Iris pigment epithelial cell (primary cell): ENCODE data around the gene BRD2.

Experiments used
- DNase-seq: peaks from one replicate; pipeline ENCODE4 v3.0.0-alpha.2; 2011; ENCODE audit warnings: low read depth

Gene BRD2

DNA sequence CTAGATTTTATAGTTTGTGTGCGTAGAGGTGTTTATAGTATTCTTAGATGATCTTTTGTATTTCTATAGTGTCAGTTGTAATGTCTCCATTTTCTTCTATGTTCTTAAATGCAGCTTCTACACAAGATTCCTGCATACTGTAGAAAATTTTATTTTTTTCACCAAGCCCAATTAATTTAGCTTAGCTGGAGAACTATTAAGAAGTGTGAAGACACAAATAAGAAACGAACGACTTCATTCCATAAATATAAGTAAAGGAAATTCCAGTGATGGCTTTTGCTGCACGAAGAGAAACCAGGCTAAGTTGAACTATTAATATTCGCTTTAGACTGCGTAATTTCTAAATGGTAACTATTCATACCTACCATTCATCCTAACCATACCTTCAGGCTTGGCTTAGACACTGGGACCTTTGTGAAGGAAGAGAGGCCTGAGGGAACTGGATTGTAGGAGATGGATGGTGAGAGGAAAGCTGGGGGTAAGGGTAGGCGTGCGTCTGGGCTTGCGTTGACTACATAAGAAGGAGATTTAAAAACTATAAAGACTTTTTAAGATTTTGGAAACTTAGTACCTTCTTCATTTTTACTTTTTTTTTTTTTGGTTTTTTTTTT is 25.1 kb downstream of the BRD2 start:
- DNase-seq = no peak

DNA sequence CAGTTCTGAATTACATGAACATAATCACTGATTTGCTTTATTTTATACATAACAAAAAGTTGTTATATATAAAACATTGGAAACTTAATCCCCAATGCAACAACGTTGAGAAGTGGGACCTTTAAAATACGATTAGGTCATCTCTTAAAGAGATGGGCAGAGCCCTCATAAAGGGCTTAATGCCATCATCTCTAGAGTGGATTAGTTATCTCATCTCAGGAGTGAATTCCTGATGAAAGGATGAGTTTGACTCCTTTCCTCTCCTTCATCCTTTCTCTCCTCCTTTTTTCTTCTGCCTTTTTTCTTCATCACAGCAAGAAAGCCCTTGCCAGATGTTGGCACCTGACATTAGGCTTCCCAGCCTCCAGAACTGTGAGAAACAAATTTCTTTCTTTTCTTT is 27.1 kb downstream of the BRD2 start:
- no peak for DNase-seq

DNA sequence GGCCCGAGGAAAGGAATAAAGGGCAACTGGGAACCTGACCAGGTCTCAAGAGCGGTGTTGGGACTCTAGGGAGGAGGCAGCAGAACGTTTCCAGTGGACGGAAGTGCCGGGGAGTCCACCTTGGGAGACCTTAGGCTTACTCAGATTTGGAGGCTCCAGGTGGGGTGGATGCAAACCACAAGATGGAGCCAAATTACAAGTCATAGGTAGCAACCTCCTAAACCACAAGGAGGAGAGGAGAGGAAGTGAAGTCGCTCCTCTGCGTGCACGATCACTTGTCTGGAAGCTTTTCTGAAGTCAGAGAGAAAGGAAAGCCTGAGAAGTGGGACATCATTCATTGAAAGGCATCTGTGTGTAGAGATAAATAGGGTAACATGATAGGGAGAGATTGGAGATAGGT is 31.7 kb downstream of the BRD2 start:
- DNase-seq = no peak

DNA sequence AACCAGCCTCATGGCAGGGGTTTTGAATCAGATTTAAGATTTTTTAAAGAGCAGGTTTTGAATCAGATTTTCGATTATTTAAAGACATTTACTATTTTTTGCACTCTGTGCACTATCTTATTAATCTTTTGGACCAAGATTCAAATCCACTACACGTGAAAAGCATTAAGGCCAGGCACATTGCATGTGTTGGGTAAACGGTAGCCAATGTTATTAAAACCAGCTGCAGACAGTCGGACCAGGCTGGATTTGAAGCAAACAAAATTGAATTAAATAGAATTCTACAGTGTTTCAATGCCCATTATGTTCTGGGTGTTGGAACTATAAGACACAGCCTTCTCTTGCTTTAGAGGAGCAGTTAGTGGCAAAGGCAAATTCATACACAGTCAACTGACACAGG is 33.3 kb downstream of the BRD2 start:
- no peak for DNase-seq

DNA sequence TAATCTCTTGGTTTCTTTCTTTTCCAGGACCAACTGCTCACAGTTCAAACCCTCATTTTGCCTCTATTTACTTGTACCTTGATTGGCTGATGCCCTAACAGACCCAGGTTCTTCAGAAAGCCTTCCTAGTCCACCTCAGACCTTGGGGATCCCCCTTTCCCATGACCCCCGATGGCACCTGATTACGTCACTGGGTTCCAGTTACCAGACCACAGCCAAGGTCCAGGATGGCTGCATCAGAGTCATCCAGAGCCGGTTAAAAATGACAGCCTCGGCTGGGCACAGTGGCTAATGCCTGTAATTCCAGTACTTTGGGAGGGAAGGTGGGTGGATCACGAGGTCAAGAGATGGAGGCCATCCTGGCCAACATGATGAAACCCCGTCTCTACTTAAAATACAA is 36.5 kb downstream of the BRD2 start:
- no peak for DNase-seq

DNA sequence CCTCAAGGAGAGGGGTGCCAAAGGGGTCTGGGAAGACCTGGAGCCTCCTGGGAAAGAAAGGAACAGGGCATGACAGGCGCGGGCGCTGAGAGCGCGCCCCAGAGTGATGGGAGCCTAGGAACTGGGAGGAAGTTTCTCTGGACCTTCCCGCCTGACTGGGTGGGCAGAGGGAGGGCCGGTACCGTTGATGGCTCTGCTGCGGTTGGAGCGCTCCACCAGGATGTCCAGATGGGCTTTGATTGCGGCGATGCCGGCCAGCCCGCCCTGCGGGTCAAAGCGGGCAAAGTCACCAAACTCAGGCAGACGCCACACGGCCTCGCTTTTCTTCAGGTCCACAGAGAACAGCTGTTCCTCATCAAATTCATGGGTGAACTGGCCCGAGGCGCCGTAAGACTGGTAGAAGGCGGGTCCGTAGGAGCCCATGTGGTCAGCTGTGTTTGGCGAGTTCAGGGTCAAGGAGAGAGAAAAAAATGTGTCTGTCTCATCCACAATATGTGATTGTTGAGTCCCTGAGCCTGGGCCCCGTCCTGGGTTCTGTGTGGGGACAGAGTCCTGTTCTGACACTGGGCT is 39.5 kb downstream of the BRD2 start:
- DNase-seq = no peak

DNA sequence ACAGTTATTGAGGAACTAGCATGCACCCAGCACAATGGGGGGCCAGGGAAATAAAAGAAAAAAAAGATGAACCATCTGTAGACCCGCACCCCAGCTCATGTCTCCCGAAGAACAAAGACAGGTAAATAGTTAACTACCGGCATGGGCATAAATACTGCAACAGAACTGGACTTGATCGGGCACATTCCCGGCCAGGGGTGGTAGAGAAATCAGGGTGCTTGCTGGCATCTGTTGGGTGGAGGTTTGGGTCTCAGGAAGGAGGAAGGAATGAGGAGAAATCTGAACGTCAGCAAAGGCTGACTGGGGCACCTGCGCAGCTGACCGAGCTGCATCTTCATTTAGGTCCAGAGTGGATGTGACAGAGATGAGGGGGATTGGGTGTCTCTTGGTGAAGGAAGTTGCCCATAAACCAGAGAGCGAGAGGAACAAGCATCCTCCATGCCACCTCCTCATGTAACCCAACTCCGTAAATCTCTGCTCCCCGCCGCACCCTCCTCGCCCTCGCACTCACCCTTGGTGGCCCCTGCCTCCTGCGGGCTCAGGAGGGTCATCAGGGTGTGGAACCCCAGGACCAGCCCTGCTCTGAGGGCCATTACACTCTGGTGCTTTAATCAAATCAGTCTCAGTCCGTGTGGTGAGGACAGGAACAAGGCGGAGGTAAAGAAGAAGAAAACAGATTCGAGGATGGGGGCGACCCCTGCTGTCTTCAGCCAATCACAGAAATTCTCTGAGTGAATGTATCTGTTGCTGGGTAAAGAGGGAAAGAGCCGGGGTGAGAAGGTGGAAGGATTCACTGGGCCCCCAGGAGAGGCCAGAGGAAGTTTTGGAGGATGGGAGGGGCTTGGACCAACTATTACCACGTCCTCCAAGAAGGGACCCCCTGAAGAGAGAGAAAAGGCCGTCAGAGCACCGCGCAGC is 40.8 kb downstream of the BRD2 start, which contains the start of gene HLA-DOA:
Gene HLA-DOA (minus strand): TSS at position 648 of the 918 bp plus-strand sequence.
- peak; percentile 20 for DNase-seq

DNA sequence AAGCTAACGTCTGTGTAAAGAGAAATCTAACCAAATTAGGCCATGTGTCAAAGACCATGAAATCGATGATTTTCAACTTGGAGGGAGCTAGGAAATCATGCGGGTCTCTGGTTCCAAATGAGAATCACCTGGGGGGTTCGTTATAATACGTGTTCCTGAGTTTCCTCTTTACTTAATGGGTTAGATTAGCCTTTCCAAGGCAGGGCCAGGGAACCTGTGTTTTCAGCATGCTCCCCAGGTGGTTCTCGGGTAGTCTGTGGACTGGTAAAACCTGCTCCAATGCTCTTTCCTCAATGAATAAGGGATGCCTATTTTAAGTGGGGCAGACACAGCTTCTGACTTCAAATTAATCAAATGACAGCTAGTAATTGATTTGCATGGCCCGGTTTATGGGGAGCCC is 42.0 kb downstream of the BRD2 start:
- DNase-seq = no peak

DNA sequence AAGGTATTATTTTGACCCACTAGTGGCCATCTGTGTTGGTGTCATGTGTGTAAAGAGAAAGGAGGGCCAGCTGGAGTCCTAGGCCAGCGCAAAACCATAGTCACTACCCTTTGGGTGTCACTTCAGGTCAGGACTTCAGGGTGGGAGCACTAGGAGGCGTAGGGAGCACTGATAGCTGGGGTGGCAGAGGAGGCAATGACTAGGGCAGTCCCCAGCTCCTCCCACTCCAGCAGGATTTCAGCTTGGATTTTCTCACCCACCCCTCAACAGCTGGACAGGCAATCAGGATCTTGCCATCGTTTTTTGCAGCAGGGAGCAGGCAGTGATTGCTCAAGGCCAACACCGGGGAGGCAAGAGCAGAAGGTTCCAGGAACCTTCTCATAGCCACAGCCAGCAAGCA is 45.2 kb downstream of the BRD2 start:
- DNase-seq = no peak

DNA sequence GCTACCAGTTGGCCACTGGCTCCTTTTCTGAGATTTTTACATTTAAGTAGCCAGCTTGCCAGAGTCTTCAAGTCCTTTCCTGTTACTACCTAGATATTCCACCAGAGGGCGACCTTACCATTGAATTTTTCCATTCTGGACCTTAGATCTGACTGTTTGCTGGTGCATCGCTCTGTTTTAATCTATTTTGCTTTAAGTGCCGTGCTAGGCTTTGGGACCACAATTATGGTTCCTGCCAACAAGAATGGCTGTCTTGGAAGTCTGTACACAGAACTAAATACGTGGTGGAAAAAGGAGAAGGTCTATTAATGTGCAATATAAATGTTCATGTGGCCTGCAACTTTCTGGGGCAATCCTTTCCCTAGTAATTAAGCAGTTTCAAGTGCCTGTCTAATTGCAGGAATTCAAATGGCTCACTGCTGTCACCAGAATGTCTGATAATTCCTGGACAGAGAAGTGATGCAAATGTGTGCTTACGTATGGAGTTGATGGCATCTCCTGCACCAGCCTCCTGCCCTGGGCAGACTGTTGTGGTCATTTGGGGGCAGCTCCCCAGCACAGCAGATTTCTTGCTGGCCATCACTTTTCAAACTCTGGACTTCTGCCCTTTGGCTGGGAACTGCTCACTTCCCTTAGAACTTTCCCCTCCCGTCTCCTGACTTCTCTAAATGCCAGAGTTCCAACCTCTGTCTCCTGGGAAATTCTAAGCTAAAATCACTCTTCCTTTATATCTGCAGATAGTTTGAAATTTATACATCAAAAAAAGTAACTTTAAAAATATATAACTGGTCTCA is 46.6 kb downstream of the BRD2 start:
- peak; percentile 84 for DNase-seq

DNA sequence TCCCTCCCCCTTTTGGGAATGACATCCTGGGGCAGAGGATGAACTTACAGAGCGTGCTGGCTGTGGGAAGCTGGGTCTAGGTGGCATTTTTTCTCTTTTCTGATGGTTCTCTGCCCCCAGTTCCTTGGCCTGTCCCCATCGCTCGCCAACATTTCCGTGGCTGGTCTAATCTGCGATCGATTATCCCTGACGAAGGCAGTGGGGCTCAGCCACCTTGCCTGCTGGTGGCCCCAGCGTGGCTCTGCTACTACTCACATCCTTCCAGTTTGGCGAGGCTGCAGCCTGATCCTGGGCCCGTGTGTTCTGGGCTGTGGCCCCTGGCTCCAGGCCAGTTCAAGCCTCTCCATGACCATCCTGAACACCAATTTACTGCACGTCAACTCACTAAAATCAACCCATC is 47.4 kb downstream of the BRD2 start:
- DNase-seq = no peak

DNA sequence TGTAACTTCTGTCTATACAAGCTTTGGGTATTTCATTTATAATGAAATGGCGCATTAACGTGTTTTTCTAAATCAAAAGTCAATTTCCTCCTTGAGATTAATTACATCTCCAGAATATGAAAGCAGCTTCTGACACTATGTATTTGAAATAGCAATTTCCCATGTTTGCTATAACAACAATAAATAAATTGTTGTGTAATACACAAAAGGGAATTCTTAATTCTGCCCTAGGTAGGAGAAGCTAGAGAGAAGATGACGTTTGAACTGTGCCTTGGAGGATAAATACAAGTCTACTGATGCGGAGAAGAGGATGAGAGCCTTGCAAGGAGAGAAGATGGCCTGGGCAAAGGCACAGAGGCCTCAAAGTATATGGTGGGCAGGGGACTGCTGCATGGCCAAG is 48.6 kb downstream of the BRD2 start:
- DNase-seq = no peak

DNA sequence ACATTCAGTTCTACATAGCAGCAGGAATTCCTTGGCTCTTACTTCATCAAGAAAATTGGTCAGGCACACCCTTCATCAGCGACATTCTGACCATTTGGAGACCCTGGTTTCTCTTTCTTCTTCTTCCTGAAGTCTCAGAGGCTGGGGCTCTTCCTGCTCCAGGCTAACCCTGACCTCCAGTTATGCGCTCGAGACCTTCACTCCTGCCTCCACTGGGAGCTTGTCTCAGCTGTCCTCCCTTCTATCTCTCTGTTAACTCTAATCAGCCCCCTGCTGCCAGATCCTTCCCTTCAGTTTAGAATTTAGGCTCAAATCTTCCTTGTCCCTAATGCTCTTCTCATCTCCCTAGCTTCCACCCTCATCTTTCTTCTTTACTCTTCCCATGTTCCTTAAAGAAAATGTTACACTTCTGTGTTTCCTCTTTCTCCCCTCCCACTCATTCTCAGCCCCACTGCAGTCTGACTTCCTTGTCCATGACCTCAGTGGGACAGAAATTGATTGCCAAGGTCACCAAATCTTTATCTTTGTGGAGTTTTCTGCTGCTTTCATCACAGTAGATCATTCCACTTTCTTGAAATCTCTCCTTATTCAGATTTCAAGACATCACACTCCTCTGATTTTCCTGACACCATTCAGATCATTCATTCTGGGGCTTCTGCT is 49.4 kb downstream of the BRD2 start:
- DNase-seq = no peak

DNA sequence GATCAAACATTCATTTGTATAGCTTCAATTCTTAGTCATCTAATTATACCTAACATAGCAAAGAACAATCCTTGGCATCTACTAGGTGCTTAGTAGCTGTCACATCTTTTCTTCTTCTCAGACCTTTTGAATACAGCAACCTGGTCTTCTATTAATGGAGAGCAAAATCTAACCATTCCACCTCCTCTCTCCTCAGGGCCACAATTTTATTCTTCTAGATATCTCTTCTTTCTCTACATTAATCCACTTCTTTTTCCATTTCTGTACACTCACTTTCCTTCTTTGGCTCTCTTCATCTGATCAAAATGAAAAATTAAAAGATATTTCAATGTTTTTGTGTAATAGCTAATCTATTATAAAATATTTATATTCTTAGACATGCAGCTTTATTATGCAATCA is 50.0 kb downstream of the BRD2 start:
- no peak for DNase-seq

DNA sequence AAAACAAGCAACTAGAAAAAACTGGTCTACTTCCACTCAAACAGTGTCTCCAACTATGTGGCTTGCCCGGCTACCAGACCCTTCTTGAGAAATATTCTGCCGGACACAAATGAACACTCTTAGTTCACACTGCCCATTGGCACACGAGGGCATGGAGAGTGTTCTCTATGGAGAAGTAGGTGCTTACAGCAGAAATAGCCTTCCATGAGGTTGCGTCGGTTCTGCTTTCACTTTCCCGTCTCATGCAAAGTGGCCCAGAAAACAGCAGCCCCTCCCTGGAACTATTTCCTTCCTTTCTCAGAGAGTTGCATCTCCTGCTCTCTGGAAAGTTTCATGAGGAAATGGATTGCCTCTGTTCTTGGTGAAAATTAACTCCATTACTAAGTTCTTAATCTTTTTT is 50.5 kb downstream of the BRD2 start:
- peak; percentile 79 for DNase-seq

DNA sequence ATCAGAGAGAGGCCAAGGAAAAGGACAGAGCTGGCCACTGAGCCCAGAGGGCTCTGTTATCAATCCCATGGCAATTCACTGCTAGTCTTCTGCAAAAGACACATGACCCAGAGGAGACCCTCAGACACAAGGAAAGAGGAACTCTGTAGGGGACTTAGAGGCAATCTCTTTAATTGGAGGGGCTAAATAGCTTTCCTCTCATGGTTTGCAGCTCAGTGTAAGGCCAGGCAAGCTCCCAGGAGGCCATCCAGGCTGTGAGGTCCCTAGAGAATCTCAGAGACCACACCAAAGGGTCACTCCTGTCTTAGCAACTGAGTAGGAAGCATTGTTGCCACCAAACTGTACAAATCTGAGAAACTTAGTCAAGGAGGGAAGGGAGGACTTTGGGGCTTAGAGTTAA is 51.0 kb downstream of the BRD2 start:
- no peak for DNase-seq

DNA sequence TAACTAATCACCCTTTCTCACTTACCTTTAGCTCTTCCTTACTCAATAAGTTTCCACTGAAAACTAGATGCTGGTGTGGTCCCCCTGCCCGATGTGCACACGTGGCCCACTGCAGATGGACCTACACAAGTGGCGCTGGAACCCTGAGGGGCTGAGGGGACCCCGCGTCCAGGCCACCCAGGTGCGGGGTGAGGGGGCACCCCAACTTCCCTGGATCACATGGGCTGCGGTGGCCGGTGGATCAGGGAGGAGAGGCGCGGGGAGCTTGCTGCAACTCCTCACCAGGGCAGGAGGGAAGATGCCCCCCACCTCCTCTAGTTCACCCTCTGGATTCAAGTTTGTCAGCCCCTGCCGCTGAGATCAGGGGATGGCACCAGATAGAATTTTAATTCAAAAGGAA is 53.5 kb downstream of the BRD2 start:
- DNase-seq = no peak

DNA sequence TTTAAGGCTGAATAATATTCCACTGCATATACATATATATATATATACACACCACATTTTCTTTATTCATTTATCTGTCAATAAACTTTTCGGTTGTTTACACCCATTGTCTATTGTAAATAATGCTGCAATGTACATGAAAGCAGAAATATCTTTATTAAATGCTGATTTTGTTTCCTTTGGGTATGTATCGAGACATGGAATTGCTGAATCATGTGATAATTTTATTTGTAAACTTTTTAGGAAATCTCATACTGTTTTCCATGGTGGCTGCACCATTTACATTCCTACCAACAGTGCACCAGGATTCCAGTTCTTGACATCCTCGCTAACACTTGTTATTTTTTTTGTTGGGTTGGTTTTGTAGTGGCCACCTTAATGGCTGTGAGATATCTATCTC is 55.1 kb downstream of the BRD2 start:
- no peak for DNase-seq

DNA sequence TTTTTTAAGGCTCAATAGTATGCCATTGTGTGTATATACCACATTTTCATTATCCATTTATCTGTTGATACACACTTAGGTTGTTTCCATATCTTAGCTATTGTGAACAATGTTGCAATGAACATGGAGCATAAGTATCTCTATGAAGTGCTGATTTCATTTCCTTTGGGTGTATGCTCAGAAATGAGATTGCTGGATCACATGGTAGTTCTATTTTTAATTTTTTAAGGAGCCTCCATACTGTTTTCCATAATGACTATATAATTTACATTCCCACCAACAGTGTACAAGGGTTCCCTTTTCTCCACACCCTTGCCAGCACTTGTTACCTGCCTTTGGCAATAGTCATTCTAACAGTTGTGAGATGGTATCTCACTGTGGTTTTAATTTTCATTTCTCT is 56.1 kb downstream of the BRD2 start:
- no peak for DNase-seq

DNA sequence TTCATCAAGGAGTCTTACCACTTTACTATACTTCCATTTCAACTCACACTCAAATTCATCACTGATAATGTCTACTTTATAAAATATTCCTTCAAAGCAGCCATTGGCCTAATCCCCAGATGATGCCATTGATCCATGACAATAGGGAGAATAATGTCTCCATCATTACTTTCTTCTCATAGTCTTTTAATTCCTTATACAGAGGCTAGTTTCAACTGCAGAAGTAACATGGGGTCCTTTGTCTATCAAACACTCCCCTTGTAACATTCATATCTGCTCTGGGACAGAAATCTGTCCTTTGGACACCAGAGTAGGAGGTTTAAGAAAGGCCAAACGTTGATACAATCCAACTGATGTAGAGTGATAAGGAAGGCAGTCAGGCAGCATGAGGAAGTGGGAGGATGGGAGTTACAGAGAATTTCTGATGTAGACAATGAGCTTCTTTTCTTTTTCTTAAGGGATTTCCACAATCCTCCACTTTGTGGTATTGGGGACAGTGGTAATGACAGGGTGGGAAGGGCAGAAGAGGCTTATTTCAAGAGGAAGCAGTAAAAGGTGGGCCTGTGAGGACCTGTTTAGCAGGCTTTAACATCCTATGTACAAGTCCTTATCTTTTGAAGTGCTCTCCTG is 59.9 kb downstream of the BRD2 start:
- DNase-seq = no peak
